Measurements from ENCODE around the gene PARVA. TPM values are rescaled to one million over a fixed set of nuclear protein-coding genes. Genes with fewer than 3 reads are reported as not detected.

PARVA gene
- total and polyA plus RNA-seq, 2 of the 4 experiments (the other 2 are of a cell fraction), result 65.2 to 80.2 TPM

DNA sequence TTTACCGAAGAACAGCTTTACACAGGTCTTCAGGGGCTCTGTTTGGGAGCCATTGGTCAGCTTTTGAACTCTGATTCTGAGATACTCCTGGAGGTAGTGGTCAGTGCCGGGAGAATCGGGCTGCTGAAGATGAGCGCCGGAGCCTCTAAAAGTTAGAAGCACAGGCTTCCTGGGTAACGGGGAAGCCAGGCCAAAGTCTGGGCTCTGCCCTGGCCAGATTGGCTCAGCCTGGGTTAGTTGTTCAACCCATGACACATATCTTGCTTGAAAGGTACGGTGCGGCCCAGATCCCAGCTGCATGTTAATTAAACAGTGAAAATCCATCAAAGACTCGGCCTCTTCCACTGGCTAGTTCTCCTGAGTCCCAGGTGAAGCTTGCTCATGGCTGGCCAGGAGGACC lies 18.0 kb downstream of the PARVA start:
- no peak overlapping the region for H2AK9ac ChIP-seq (replicated peaks; ENCODE audit: low read depth, low read length, poor library complexity)
- no peak for DNase-seq
- H3K4me3 ChIP-seq (ENCODE audit: insufficient read depth, low read depth, low read length), result no peak overlapping the region
- no peak overlapping the region for H2BK15ac ChIP-seq (ENCODE audit: low read depth, low read length)
- no peak overlapping the region for H3K56ac ChIP-seq (ENCODE audit: extremely low read depth, insufficient read depth, low read length)
- H4K5ac ChIP-seq (ENCODE audit: low read depth, low read length), result no peak overlapping the region
- H4K20me1 ChIP-seq (ENCODE audit: insufficient read depth, low read length), result peaks cover 41% of the 10 kb centered on the region
- H4K8ac ChIP-seq (ENCODE audit: low read depth in 2 of 2, low read length in 2 of 2), result no peak overlapping the region
- POLR2A ChIA-PET (ENCODE audit: unreplicated experiment), result no interaction called here
- no peak for ATAC-seq (ENCODE audit: low read depth)
- no peak overlapping the region; the same call in 1 of the 2 replicates for H3K27ac ChIP-seq (ENCODE audit: insufficient read depth, low read length)
- H3K4me2 ChIP-seq (ENCODE audit: low read depth, low read length), result no peak overlapping the region
- peaks cover 13% of the 10 kb centered on the region for H3K36me3 ChIP-seq (ENCODE audit: control insufficient read depth, insufficient read depth, low read length)
- H2BK5ac ChIP-seq (ENCODE audit: low read depth, low read length, poor library complexity, severe bottlenecking), result no peak overlapping the region
- no peak overlapping the region for H4K91ac ChIP-seq (ENCODE audit: insufficient read depth, low read depth, low read length)
- peaks cover 23% of the 10 kb centered on the region for H3K4me1 ChIP-seq (ENCODE audit: control insufficient read depth, insufficient read depth, low read length)
- H3K23ac ChIP-seq (ENCODE audit: low read depth, low read length), result no peak overlapping the region
- in situ Hi-C loops (cut with MboI; ENCODE audit: low sequenced_read_pairs) (no loop called here), dilution Hi-C loops (cut with HindIII; ENCODE audit: low sequenced_read_pairs, unreplicated experiment) (no loop called here), intact Hi-C loops (cut with micrococcal nuclease) (no loop called here)
- H3K4ac ChIP-seq (ENCODE audit: low read depth, low read length), result no peak overlapping the region
- no peaks in the 10 kb centered on the region for H3K27me3 ChIP-seq (ENCODE audit: control insufficient read depth, insufficient read depth, low read length)
- 90% methylated on average over 2 of the region's 9 CpGs; no CpG with 5 or more reads in 1 of the 2 experiments for WGBS, 2 experiments (ENCODE audit: extremely low coverage in 2 of 2, insufficient read length in 1 of 2)
- CTCF ChIA-PET, result no interaction called here
- H2AFZ ChIP-seq (replicated peaks; ENCODE audit: low read length, poor library complexity), result no peak overlapping the region
- TF ChIP-seq MXI1 (IDR thresholded peaks at IDR 0.05; ENCODE audit: borderline replicate concordance, low read depth, low read length) (no peak), RAD21 (IDR thresholded peaks at IDR 0.05; ENCODE audit: low read length) (no peak), NFE2L2 (IDR thresholded peaks at IDR 0.05; ENCODE audit: low read depth, low read length) (no peak), SMC3 (IDR thresholded peaks at IDR 0.05; ENCODE audit: low read depth, low read length) (no peak), MAFK (IDR thresholded peaks at IDR 0.05; ENCODE audit: low read depth, low read length) (no peak), RFX5 (IDR thresholded peaks at IDR 0.05; ENCODE audit: low read depth, low read length) (no peak), MAZ (IDR thresholded peaks at IDR 0.05; ENCODE audit: borderline replicate concordance, low read depth, low read length) (no peak), BHLHE40 (IDR thresholded peaks at IDR 0.05; ENCODE audit: low read depth, low read length) (no peak)
- TF ChIP-seq, protein P1, sequence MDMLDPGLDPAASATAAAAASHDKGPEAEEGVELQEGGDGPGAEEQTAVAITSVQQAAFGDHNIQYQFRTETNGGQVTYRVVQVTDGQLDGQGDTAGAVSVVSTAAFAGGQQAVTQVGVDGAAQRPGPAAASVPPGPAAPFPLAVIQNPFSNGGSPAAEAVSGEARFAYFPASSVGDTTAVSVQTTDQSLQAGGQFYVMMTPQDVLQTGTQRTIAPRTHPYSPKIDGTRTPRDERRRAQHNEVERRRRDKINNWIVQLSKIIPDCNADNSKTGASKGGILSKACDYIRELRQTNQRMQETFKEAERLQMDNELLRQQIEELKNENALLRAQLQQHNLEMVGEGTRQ (IDR thresholded peaks at IDR 0.05; ENCODE audit: low read depth, low read length), result no peak
- TF ChIP-seq, protein P2, sequence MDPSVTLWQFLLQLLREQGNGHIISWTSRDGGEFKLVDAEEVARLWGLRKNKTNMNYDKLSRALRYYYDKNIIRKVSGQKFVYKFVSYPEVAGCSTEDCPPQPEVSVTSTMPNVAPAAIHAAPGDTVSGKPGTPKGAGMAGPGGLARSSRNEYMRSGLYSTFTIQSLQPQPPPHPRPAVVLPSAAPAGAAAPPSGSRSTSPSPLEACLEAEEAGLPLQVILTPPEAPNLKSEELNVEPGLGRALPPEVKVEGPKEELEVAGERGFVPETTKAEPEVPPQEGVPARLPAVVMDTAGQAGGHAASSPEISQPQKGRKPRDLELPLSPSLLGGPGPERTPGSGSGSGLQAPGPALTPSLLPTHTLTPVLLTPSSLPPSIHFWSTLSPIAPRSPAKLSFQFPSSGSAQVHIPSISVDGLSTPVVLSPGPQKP (IDR thresholded peaks at IDR 0.05; ENCODE audit: borderline replicate concordance, low read depth, low read length), result no peak
- peaks cover 29 to 70% of the 10 kb centered on the region in 2 experiments for H3K79me1 ChIP-seq (ENCODE audit: low read depth in 1 of 2, low read length in 2 of 2)
- H3K9ac ChIP-seq (ENCODE audit: low read depth, low read length), result no peak overlapping the region
- H2BK20ac ChIP-seq (ENCODE audit: low read depth, low read length), result no peak overlapping the region
- H3K18ac ChIP-seq (ENCODE audit: low read depth, low read length), result no peak overlapping the region
- peaks cover 22% of the 10 kb centered on the region for H3K9me1 ChIP-seq (ENCODE audit: insufficient read depth, low read length)
- peaks cover 3% of the 10 kb centered on the region; the same call in 1 of the 2 replicates for H3K9me3 ChIP-seq (ENCODE audit: control insufficient read depth, insufficient read depth, low read length)
- no TSS peak for BruUV-seq (replicated peaks)
- no peak overlapping the region for H2BK120ac ChIP-seq (ENCODE audit: low read depth, low read length)
- H2AK5ac ChIP-seq (ENCODE audit: low read depth, low read length), result no peak overlapping the region; the same call in 1 of the 2 replicates
- H3K14ac ChIP-seq (replicated peaks; ENCODE audit: low read depth, low read length), result no peak overlapping the region
